GM12874 (cell line): ENCODE measurements around the gene TRAPPC14.

Experiments
- CTCF ChIP-seq: IDR thresholded peaks from 2 replicates; pipeline ENCODE4 v1.5.1; 2011; ENCODE audit warnings: low read depth, mild to moderate bottlenecking, control low read depth, low read length, moderate library complexity; ENCODE audit not compliant: insufficient read depth

The TRAPPC14 gene

GRCh38 chr7:100132697-100133151, 25.8 kb downstream of the TRAPPC14 start:
- peak; percentile 95 for TF ChIP-seq CTCF

- no peak for TF ChIP-seq CTCF
Measured at GRCh38 chr7:100132126-100132525, 26.4 kb downstream of the TRAPPC14 start.

GRCh38 chr7:100130608-100131453, 27.7 kb downstream of the TRAPPC14 start:
- peak; percentile 84 for TF ChIP-seq CTCF

GRCh38 chr7:100128637-100128963, 29.9 kb downstream of the TRAPPC14 start:
- no peak for TF ChIP-seq CTCF

GRCh38 chr7:100127866-100128636, 30.5 kb downstream of the TRAPPC14 start:
- no peak for TF ChIP-seq CTCF

- TF ChIP-seq CTCF, result no peak
Measured at GRCh38 chr7:100126931-100127865, 31.3 kb downstream of the TRAPPC14 start, which contains the start of gene MBLAC1. MBLAC1 (plus strand) TSS chr7:100126967; CDS start chr7:100127396, 429 bp downstream.
